SH-SY5Y (cell line): Measurements from ENCODE around the gene PSRC1.

Source experiments
- GATA2 ChIP-seq: IDR thresholded peaks from 2 replicates; pipeline ENCODE4 v1.6.1; 2011; ENCODE audit warnings: mild to moderate bottlenecking, low read depth, low read length
- GATA3 ChIP-seq: IDR thresholded peaks from 2 replicates; pipeline ENCODE4 v1.6.1; 2011; ENCODE audit warnings: low read depth, mild to moderate bottlenecking, low read length, moderate library complexity

GRCh38 chr1:109274533-109275476, 8.1 kb downstream of the PSRC1 start:
- no peak for TF ChIP-seq GATA2
- no peak for TF ChIP-seq GATA3
